Activated CD4-positive, alpha-beta T cell treated with anti-CD3 and anti-CD28 coated beads, Interleukin-2, Interleukin-6, amounts not matched to agents 100 ng/mL and 50 ng/mL, durations not matched to agents 16 hours and 8 hours (primary cell): ENCODE results near the gene ARMC2.
"Not testable (repeated sequence)": the region's sequence is repeated elsewhere in the genome, so short reads cannot be mapped to it uniquely, and the experiment has no call there.

Experiments
- DNase-seq: peaks from one replicate; pipeline ENCODE4 v3.0.0-alpha.2; 2020

Gene ARMC2

GRCh38 chr6:108848116-108848868 lies at the start of gene ARMC2:
Gene ARMC2, plus strand, starts transcription at chr6:108848422. Its CDS starts 5,846 bp downstream, at chr6:108854268.
- peak; percentile 95 for DNase-seq

GRCh38 chr6:108798670-108799353 lies 49.4 kb upstream of the ARMC2 start:
- peak; percentile 73 for DNase-seq

- DNase-seq, result no peak
Measured at GRCh38 chr6:108799354-108799717, 48.9 kb upstream of the ARMC2 start.

- no peak for DNase-seq
Measured at GRCh38 chr6:108799791-108800190, 48.4 kb upstream of the ARMC2 start.

GRCh38 chr6:108800427-108800864 lies 47.8 kb upstream of the ARMC2 start:
- DNase-seq, result no peak

GRCh38 chr6:108801366-108801765 lies 46.9 kb upstream of the ARMC2 start:
- no peak for DNase-seq

GRCh38 chr6:108803982-108804490 lies 44.2 kb upstream of the ARMC2 start:
- no peak for DNase-seq

GRCh38 chr6:108804956-108805355 lies 43.3 kb upstream of the ARMC2 start:
- no peak for DNase-seq

- no peak for DNase-seq
Measured at GRCh38 chr6:108805611-108806167, 42.5 kb upstream of the ARMC2 start.

- no peak for DNase-seq
Measured at GRCh38 chr6:108806171-108806570, 42.1 kb upstream of the ARMC2 start.

- DNase-seq, result no peak
Measured at GRCh38 chr6:108806665-108807064, 41.6 kb upstream of the ARMC2 start.

- DNase-seq, result no peak
Measured at GRCh38 chr6:108807928-108808327, 40.3 kb upstream of the ARMC2 start.

GRCh38 chr6:108809211-108809610 lies 39.0 kb upstream of the ARMC2 start:
- DNase-seq, result no peak

- DNase-seq, result no peak
Measured at GRCh38 chr6:108810057-108810643, 38.1 kb upstream of the ARMC2 start.

- DNase-seq, result no peak
Measured at GRCh38 chr6:108811490-108811889, 36.7 kb upstream of the ARMC2 start.

GRCh38 chr6:108813218-108813617 lies 35.0 kb upstream of the ARMC2 start:
- DNase-seq, result not testable (repeated sequence)

- not testable (repeated sequence) for DNase-seq
Measured at GRCh38 chr6:108817276-108817675, 30.9 kb upstream of the ARMC2 start.

- no peak for DNase-seq
Measured at GRCh38 chr6:108820006-108820405, 28.2 kb upstream of the ARMC2 start.

GRCh38 chr6:108822401-108822800 lies 25.8 kb upstream of the ARMC2 start:
- DNase-seq, result no peak

- DNase-seq, result no peak
Measured at GRCh38 chr6:108825326-108825725, 22.9 kb upstream of the ARMC2 start.

GRCh38 chr6:108831104-108831503 lies 17.1 kb upstream of the ARMC2 start:
- no peak for DNase-seq

- DNase-seq, result no peak
Measured at GRCh38 chr6:108832738-108833137, 15.5 kb upstream of the ARMC2 start.

GRCh38 chr6:108835218-108835850 lies 12.9 kb upstream of the ARMC2 start:
- DNase-seq, result peak; percentile 89
